GM12872 (cell line): ENCODE results near the gene ENOPH1.

Experiments
- CTCF ChIP-seq: IDR thresholded peaks from 3 replicates; pipeline ENCODE4 v1.5.1; 2011; ENCODE audit warnings: low read depth, mild to moderate bottlenecking, low read length, moderate library complexity; ENCODE audit not compliant: insufficient read depth

ENOPH1 gene

GRCh38 chr4:82508806-82509428 lies 78.5 kb downstream of the ENOPH1 start:
- no peak for TF ChIP-seq CTCF

DNA sequence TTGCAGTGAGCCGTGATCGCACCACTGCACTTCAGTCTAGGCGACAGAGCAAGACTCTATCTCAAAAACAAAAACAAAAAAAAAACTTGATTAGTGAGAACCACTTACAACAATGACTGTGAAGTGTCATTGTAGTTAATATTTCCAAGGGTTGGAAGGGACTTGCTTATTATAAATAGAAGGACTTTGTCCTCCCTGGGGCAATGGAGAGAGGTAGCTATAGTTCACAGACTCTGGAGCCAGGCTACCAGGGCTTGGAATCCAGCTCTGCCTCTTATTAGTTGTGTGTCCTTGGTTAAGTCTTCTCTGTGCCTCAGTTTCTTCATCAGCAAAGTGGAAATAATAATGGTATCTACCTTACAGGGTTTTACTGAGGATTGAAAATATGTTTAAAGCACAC lies 79.8 kb downstream of the ENOPH1 start:
- no peak for TF ChIP-seq CTCF
